AG10803 (cell line): ENCODE measurements around the gene HSPD1.

Source experiments
- DNase-seq: peaks from one replicate; pipeline ENCODE4 v3.0.0; 2010; ENCODE audit warnings: low read depth
- H3K4me3 ChIP-seq: 2 replicates; pipeline ENCODE4 v1.5.1; 2011; ENCODE audit warnings: mild to moderate bottlenecking, low read length, control low read depth
- TF ChIP-seq, protein P1 (sequence below): conservative IDR thresholded peaks from 2 replicates; pipeline ENCODE4 v1.5.1; 2011; ENCODE audit warnings: mild to moderate bottlenecking, low read length, control low read depth, inconsistent platforms

HSPD1 gene

DNA sequence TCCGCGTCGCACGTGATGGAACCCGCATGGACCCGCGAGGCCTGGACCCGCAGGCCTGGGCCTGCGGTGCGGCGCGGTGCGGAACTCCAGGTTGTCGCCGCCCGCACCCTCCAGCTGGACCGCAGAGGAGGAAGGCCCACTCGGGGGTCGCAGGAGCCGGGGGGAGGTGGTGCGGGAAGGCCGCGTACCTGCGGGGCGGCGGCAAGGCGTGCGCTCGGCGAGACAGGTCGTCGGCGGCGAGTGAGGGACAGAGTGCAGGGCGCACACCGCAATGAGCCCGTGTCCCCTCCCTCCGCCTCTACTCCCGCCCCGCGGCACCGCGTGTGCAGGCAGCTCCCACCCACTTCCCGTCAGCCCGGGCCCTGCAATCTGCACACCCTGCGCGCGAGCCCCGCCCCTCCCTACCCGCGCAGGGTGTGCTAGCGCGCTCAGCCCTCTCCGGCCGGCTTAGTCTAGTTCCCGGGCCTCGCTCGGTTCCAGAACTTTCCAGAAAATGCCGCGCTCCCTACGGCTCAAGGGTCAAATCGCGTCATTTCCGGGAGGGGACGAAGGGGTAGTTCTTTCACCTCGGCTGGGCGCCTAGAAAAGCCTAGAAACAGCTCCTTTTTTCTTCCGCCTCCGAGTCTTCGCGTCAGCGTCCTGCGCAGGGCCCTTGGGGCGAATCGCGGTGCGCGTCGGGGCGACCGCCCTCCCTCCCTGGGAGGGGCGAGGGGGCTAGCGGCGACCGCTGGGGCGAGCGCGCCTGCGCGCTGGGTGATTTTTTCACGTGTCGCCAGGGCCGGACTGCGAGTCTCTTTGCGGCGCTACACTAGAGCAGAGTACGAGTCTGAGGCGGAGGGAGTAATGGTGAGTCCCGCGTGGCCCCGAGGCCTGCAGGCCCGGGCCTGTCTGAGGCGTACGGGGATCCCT, at the start of gene HSPD1, which contains the start of gene HSPE1:
TSS of gene HSPD1 (minus strand) at position 247 of the 909 bp plus-strand sequence. CDS start 992 bp downstream, outside the sequence.
TSS of gene HSPE1 (plus strand) at position 786 of the 909 bp plus-strand sequence. CDS start at position 844, 58 bp downstream.
- TF ChIP-seq, protein P1, sequence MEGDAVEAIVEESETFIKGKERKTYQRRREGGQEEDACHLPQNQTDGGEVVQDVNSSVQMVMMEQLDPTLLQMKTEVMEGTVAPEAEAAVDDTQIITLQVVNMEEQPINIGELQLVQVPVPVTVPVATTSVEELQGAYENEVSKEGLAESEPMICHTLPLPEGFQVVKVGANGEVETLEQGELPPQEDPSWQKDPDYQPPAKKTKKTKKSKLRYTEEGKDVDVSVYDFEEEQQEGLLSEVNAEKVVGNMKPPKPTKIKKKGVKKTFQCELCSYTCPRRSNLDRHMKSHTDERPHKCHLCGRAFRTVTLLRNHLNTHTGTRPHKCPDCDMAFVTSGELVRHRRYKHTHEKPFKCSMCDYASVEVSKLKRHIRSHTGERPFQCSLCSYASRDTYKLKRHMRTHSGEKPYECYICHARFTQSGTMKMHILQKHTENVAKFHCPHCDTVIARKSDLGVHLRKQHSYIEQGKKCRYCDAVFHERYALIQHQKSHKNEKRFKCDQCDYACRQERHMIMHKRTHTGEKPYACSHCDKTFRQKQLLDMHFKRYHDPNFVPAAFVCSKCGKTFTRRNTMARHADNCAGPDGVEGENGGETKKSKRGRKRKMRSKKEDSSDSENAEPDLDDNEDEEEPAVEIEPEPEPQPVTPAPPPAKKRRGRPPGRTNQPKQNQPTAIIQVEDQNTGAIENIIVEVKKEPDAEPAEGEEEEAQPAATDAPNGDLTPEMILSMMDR = no peak
- H3K4me3 ChIP-seq = peak within 1 kb of the TSS; percentile 84
- peak; percentile 99 for DNase-seq

DNA sequence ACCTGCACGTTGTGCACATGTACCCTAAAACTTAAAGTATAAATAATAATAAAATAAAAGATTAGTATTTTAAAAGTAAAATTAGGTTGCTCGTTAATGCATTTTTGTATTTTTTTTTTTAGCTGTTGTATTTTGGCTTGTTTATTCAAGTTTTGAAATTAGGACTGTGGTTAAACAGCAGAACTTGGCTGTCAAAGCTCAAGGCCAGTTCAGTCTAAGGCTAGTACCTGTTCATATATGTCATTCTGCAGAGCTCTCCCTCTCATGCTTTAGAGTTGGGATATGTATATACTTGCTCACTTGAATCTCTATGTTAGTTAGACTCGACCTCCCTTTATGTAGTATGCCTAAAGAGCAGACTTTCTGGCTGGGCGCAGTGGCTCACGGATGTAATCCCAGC, 48.9 kb upstream of the HSPD1 start:
- no peak for DNase-seq
- TF ChIP-seq, protein P1 = no peak
- H3K4me3 ChIP-seq = no peak overlapping the region

DNA sequence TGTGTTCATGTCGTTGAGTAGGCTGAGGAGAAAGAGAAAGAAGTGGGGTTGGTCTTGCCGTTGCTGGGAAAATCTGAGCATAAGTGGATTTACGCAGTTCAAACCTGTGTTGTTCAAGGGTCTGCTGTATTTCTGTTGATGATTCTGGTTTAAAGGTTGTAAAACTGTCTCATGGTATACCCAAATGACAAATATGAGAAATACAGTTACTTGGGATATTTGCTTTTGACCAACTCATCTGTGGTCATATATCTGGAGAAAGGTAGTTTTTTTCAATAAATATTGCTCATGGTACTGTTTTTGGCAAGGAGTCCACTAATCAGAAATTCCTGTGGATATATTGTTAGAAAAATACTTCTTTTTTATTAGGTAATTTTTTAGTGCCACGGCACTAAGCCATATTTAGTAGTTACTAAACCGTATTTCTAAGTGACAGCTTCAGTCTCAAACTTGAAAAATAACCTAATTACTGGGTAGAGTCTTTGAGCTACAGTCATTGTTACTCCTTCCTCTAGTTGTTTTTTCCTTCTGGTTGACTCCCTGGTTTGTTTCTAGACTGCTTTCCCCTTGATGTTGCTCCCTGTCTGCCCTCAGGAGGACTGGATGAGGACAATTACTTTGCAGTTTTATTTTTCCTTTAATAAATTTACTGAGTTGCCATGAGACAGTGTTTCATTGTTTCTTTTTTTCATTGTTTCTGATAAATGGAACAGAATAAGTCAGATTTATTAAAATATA, 47.7 kb upstream of the HSPD1 start:
- no peak overlapping the region for H3K4me3 ChIP-seq
- no peak for DNase-seq
- TF ChIP-seq, protein P1 = no peak

DNA sequence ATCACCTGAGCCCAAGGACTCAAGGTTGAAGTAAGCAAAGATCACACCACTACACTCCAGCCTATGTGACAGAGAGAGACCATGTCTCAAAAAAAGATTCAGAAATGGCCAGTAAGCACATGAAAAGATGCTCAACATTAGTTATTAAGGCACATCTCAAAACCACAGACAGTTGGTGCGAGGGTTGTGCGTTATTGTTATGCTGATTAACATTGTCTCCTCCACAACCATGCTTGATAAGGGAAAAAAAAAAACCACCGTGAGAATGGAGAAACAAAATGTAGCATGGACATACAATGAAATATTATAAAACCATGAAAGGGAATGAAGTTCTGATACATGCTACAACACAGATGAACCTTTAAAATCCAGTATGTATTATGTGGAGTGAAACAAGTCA, 43.6 kb upstream of the HSPD1 start:
- TF ChIP-seq, protein P1 = no peak
- no peak for DNase-seq
- no peak overlapping the region for H3K4me3 ChIP-seq

DNA sequence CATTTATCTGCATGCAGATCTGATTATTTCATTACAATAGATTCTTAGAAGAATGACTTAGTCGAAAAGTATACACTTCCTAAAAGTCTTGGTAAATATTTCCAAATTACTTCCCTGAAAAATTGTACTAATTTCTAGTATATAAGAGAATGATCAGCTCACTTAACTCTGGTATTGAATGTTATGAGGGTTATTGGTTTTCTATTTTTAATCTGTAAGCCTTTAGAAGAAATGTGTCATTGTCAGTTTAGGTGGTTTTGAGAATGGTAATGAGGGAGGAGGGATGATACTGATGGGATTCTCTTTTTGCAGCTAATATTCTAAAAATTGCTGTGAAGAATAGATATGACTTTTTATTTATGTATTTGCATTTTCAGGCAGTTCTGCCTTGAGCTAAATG, 40.1 kb upstream of the HSPD1 start:
- no peak overlapping the region for H3K4me3 ChIP-seq
- TF ChIP-seq, protein P1 = no peak
- no peak for DNase-seq

DNA sequence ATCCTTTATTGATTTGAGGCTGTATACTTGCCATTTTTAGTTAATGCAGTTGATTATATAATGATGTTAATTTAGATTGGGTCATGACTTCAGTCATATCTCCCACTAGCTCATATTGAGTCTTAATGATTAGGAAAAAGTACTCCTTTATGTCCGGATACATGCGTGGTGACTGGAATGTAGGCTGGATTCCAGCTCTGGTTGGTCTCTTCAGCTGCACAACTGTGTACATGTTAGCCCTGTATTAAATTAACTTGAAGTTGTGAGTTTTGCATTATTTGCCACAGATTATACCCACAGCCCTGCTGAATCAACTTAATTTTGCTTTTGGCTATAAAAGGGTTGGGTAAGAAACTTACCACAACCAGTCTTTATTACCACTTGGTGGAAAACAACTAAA, 38.8 kb upstream of the HSPD1 start:
- TF ChIP-seq, protein P1 = no peak
- peak; percentile 39 for DNase-seq
- H3K4me3 ChIP-seq = no peak overlapping the region

DNA sequence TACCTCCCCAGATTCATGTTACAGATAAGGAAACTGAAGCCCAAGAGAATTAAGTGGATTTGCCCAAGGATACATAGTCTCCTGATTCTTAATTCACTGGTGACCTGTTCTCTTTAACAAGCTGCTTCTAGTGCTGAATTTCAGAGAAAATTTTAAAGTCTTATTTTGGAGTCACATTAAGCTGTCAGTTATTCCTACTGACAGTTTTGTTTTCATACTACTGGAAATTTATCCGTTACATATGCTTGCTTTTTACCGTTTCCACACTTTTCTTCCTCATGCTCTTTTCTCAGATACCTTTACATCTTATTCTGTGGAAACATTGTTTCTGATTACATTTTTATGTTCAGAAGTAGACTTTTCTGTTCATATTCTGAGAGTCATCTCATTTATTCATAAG, 17.5 kb upstream of the HSPD1 start:
- peak overlapping the region; percentile 82 for H3K4me3 ChIP-seq
- TF ChIP-seq, protein P1 = no peak
- DNase-seq = no peak
